Tibial artery (tissue), 4 donors: ENCODE results near the gene TM4SF4.

Experiments
- DNase-seq, 2 donors: peaks; one replicate each; pipeline ENCODE4 v3.0.0-alpha.2; 2019
- H3K27ac ChIP-seq, 2 donors: fragments of 200-600 bp; sonication (generic) in 1 of 2; 1 replicate in 1 of 2; 2 replicates in 1 of 2; pipeline ENCODE4 v1.5.1; 2018 to 2019; ENCODE audit warnings: mild to moderate bottlenecking in 1 of 2
- H3K27me3 ChIP-seq, 2 donors: fragments of 200-600 bp; sonication (generic) in 1 of 2; one replicate each; pipeline versions ENCODE4 v1.5.1 to v1.6.0; 2016 to 2019
- H3K36me3 ChIP-seq, 3 donors: fragments of 200-600 bp; sonication (generic) in 2 of 3; one replicate each; pipeline ENCODE4 v1.5.1; 2016 to 2019; ENCODE audit warnings: mild to moderate bottlenecking in 2 of 3
- H3K4me1 ChIP-seq, 4 donors: fragments of 200-600 bp; sonication (generic) in 2 of 4; 1 replicate in 3 of 4; 2 replicates in 1 of 4; pipeline ENCODE4 v1.5.1; 2016 to 2019
- H3K4me3 ChIP-seq, 2 donors: fragments of 200-600 bp; sonication (generic) in 1 of 2; 1 replicate in 1 of 2; 2 replicates in 1 of 2; pipeline ENCODE4 v1.5.1; 2018 to 2019; ENCODE audit warnings: mild to moderate bottlenecking in 2 of 2
- H3K9me3 ChIP-seq, 3 donors: fragments of 200-600 bp; sonication (generic) in 1 of 3; one replicate each; pipeline ENCODE4 v1.5.1; 2016 to 2019
- intact Hi-C: fragments of 100-400 bp; cut with DNase I; formaldehyde crosslinking; loops from one replicate; pipeline ENCODE4 v1.15.0; 2023; ENCODE audit warnings: low total_unique reads
- TF ChIP-seq, protein P1 (sequence below), 2 experiments: fragments of 200-600 bp in 1 of 2; fragments of 450-650 bp in 1 of 2; IDR thresholded peaks; one replicate each; pipeline ENCODE4 v1.5.1; 2017 to 2019; ENCODE audit warnings: antibody characterized with exemption in 2 of 2, mild to moderate bottlenecking in 1 of 2, moderate library complexity in 1 of 2

The TM4SF4 gene

DNA sequence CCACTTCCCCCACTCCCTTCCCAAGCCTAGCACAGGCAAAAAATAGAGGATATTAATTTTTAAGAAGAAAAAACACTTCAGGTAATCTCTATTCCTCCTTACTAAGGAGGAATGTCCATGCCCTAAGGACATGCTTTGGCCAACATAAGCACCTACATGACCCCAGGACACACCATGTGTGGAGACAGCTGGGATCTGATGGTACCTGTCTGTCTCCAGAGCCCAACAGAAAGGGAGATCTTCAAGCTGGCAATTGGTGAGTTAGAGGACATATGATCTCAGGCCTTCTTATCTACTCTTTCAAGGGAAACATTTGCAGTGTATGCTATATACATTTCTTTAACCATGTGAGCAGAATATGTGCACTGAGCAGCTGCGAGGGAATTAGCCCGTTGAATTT lies 7.0 kb downstream of the TM4SF4 start:
- Histone ChIP-seq H3K27me3 (no peaks in the 10 kb centered on the region), H3K27ac (no peak overlapping the region), H3K9me3 (no peaks in the 10 kb centered on the region), H3K4me3 (no peak overlapping the region), H3K36me3 (no peaks in the 10 kb centered on the region), H3K4me1 (peaks cover 0 to 32% (median 23%) of the 10 kb centered on the region in 4 donors)
- no peak for DNase-seq
- intact Hi-C loops, result loop anchor here (2.0 to 10.0 kb wide), 2 partner anchors 89 to 207 kb away; no protein-coding TSS in a partner anchor
- TF ChIP-seq, protein P1, sequence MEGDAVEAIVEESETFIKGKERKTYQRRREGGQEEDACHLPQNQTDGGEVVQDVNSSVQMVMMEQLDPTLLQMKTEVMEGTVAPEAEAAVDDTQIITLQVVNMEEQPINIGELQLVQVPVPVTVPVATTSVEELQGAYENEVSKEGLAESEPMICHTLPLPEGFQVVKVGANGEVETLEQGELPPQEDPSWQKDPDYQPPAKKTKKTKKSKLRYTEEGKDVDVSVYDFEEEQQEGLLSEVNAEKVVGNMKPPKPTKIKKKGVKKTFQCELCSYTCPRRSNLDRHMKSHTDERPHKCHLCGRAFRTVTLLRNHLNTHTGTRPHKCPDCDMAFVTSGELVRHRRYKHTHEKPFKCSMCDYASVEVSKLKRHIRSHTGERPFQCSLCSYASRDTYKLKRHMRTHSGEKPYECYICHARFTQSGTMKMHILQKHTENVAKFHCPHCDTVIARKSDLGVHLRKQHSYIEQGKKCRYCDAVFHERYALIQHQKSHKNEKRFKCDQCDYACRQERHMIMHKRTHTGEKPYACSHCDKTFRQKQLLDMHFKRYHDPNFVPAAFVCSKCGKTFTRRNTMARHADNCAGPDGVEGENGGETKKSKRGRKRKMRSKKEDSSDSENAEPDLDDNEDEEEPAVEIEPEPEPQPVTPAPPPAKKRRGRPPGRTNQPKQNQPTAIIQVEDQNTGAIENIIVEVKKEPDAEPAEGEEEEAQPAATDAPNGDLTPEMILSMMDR (IDR thresholded peaks at IDR 0.05), result no peak

DNA sequence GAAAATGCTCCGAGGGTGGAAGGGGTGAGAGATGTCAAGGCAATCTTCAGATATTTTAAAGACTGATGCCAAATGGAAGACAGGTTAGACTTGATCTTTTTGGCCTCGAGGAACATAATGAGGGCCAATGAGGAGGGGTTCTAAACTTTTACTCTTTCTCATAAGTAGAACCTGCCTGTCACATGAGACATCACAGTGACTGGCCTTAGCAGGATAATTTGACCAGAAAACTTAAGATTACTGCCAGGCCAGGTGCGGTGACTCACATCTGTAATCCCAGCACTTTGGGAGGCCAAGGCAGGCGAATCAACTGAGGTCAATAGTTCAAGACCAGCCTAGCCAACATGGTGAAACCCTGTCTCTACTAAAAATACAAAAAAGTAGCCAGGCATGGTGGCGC lies 12.2 kb downstream of the TM4SF4 start:
- Histone ChIP-seq H3K27me3 (no peaks in the 10 kb centered on the region), H3K9me3 (no peaks in the 10 kb centered on the region), H3K27ac (no peak overlapping the region), H3K4me1 (peaks cover 0 to 30% (median 15%) of the 10 kb centered on the region in 4 donors), H3K4me3 (no peak overlapping the region), H3K36me3 (no peaks in the 10 kb centered on the region)
- no peak for DNase-seq
- TF ChIP-seq, protein P1 (IDR thresholded peaks at IDR 0.05), result no peak
- intact Hi-C loops, result loop anchor here (10.0 kb wide), 1 partner anchor 212 kb away; no protein-coding TSS in a partner anchor

DNA sequence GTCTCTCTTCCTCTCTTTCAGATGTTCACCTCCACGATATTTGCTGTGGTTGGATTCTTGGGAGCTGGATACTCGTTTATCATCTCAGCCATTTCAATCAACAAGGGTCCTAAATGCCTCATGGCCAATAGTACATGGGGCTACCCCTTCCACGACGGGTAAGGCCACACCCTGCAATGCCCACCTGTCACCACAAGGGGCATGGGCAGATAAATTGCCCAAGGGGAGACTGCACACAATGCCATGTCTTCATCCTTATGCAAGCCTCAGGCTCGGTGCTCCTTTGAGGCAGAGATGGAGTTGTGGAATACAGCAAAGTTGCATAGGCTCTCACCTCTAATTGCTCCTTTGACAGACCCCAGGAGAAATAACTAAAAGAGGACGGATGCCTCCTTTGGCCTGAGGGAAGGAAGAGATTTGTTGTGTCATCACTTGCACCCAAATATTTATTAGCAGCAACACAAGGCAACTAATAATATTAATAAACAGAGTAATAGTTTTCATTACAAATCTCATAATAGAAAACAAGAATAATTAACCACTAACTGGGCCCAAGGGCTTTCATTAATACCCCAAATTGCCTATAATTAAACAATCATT lies 13.2 kb downstream of the TM4SF4 start:
- H3K27ac ChIP-seq, result no peak overlapping the region
- TF ChIP-seq, protein P1 (IDR thresholded peaks at IDR 0.05), result peak in 1 of 2 experiments; percentile 11
- intact Hi-C loops, result loop anchor here (10.0 kb wide), 1 partner anchor 213 kb away; no protein-coding TSS in a partner anchor
- DNase-seq, result no peak
- no peaks in the 10 kb centered on the region for H3K36me3 ChIP-seq
- H3K27me3 ChIP-seq, result no peaks in the 10 kb centered on the region
- no peak overlapping the region for H3K4me3 ChIP-seq
- H3K4me1 ChIP-seq, result peaks cover 0 to 30% (median 15%) of the 10 kb centered on the region in 4 donors
- H3K9me3 ChIP-seq, result no peaks in the 10 kb centered on the region

DNA sequence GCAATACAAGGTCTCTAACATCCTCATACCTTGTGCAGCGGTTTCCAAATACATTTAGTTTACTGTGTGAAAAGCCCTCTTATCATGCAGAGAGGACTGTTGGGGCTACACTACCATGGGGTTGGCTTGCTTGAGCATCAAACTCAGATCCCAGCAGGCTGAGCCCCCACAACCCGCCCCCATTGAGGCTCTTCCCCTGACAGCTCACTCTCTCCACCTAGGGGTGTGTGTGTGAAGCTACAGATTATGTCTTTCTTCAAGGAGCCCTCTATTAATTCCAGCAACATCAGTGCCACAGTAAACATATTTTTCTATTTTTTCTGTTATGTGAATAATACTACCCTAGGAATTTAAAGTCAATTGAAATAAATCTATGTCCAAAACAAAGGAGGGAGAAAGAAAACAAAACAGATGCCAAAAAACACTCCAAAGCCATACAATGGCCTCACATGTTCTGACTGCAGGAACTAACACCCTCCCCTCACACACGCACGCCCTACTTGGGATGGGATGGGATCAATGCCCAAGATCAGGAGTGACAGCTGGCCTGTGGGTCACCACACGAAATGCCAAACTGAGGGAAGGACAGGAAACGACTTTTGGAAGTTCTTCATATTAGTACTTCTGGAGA lies 14.7 kb downstream of the TM4SF4 start:
- TF ChIP-seq, protein P1 (IDR thresholded peaks at IDR 0.05), result peak; percentile 31 to 34
- no peak for DNase-seq
- Histone ChIP-seq H3K4me3 (no peak overlapping the region), H3K27me3 (no peaks in the 10 kb centered on the region), H3K4me1 (peaks cover 0 to 30% (median 15%) of the 10 kb centered on the region in 4 donors), H3K36me3 (no peaks in the 10 kb centered on the region), H3K9me3 (no peaks in the 10 kb centered on the region), H3K27ac (peak overlapping the region in 1 of 2 donors; percentile 11)
- intact Hi-C loops, result loop anchor here (10.0 kb wide), 1 partner anchor 214 kb away; no protein-coding TSS in a partner anchor

DNA sequence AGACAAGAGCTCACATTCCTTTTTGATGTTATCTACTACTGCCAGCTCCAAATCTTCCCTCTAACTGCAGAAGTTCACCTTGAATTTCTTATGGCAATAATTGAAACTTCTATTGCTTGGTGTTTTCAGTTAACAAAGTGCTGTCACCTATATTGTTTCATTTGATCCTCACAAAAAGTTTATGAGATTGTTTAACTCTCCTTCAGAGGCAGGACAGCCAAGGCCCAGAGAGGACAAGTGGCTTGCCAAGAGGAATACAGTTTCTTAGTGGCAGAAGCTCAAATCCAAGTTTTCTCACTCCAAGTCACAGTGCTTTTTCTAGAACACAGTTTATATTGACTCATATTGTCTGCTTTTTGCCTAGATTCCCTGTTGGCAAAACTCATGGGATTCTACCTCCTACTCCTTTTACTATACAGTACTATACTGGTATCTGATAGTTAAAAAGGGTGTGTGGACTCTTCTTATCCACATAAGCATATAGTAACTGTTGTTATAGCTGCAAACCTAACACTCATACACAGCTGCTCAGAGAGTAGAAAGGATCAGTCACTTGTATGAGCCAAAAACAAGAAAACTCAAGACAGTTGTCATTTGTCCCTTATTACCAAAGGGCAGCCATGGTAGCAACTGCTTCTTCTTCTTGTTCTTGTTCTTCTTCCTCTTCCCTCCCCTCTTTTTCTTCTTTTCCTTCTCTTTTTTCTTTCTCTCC lies 15.9 kb downstream of the TM4SF4 start:
- TF ChIP-seq, protein P1 (IDR thresholded peaks at IDR 0.05), result no peak
- H3K9me3 ChIP-seq, result no peaks in the 10 kb centered on the region
- no peaks in the 10 kb centered on the region for H3K27me3 ChIP-seq
- no peak overlapping the region for H3K4me3 ChIP-seq
- intact Hi-C loops, result loop anchor here (10.0 kb wide), 1 partner anchor 366 kb away; the partner anchor contains the start of gene HPS3
- H3K4me1 ChIP-seq, result peaks cover 0 to 20% (median 6%) of the 10 kb centered on the region in 4 donors
- DNase-seq, result no peak
- H3K27ac ChIP-seq, result no peak overlapping the region
- no peaks in the 10 kb centered on the region for H3K36me3 ChIP-seq
